ENCODE measurements around the gene PRR22.

- TF ChIP-seq CTCF (IDR thresholded peaks at IDR 0.05): no peak
- TF ChIP-seq POLR2A (IDR thresholded peaks at IDR 0.05): no peak
These were observed 6.1 kb downstream of the PRR22 start for GRCh38 chr19:5778402-5778801.
